RPMI7951 (cell line): Measurements from ENCODE around the gene CNRIP1. TPM values are rescaled to one million over a fixed set of nuclear protein-coding genes. Genes with fewer than 3 reads are reported as not detected.
A peak's percentile ranks its signal among the peaks of the same experiment; 100 is the strongest.
"Not testable (repeated sequence)": the region's sequence is repeated elsewhere in the genome, so short reads cannot be mapped to it uniquely, and the experiment has no call there.

Experiments used
- DNase-seq: peaks from one replicate; pipeline ENCODE4 v3.0.0-alpha.2; 2012; ENCODE audit warnings: low read depth
- total RNA-seq: library from RNA; depleted of rRNA; stranded (reverse); fragments of >200 nt; shearing (Covaris generic); gene quantifications from 2 replicates; pipeline ENCODE4 v1.2.3, GENCODE V29; 2014; rRNA removed

The CNRIP1 gene
- total RNA-seq, result 50.5 and 53.9 TPM in 2 replicates

- DNase-seq, result peak; percentile 84
Observed at GRCh38 chr2:68319398-68320117, at the start of gene CNRIP1. TSS of gene CNRIP1 (minus strand) at chr2:68319949. CDS start at chr2:68319400, 549 bp downstream.

- DNase-seq, result no peak
Observed at GRCh38 chr2:68369337-68369734, 49.6 kb upstream of the CNRIP1 start.

DNA sequence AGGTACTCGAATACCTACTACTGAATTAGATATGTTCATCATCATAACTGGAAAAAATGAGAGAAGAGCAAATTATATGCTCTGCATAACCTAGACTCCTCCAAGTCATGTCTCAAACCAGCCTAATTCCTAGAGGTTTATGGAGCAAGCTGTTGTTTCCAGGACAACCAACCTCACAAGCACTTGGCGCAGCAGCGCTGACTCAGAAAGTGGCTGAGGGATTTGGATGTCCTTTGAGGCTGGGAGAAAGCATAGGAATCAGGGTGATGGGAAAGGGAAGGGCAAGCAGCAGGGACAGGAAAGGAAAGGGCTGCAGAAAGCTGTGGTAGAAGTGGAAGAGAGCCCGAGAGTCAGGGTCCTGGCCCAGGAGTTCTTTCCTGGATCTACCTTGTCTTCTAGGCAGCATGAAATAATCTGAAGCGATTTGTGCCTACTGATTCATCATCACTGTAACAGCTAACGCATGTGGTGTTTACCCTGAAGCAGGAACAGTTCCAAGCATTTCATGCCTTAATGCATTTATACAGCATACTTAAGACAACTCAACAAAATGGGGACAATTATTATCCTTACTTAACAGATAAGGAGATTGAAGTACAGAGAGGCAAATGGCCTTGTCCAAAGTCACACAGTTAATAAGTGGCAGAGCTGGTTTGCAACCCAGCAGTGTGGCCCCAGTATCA, 49.0 kb upstream of the CNRIP1 start:
- DNase-seq, result peak; percentile 70

DNA sequence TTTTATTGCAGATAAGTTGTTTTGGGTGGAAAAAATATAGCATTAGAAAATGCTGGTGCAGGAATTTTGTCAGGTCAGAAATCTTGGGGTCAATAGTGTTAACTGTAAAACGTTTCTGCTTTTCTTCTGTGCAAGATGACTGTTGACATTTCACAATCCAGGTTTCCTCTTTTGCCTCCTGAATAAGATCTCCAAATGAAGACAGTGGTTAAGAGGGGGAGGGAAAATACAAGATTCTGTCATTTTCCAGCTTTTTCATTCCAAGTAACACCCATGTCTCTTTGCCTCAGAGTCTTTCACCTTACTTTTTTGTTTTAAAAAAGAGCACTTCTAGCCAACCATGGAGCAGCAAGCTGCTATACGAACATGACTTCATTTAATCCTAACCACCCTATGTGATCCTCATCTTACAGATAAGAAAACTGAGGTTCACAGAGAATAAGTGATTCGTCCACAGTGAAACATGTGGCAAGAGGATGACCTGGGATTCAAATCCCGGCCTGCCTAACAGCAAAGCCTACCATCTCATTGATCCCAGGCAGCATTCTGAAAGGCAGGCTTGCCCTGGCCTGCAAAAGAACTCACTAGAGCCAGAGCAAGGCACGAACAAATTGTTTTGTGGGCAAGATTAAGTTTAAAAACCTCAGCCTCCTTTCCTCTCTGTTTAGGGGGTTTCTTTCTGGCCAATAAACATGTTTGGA, 48.4 kb upstream of the CNRIP1 start:
- no peak for DNase-seq

- DNase-seq, result no peak
Observed at GRCh38 chr2:68366083-68366560, 46.4 kb upstream of the CNRIP1 start.

GRCh38 chr2:68365087-68365486, 45.3 kb upstream of the CNRIP1 start, which contains the start of gene PLEK:
TSS of gene PLEK (plus strand) at chr2:68365282. CDS start at chr2:68365352, 70 bp downstream.
- DNase-seq, result no peak

DNA sequence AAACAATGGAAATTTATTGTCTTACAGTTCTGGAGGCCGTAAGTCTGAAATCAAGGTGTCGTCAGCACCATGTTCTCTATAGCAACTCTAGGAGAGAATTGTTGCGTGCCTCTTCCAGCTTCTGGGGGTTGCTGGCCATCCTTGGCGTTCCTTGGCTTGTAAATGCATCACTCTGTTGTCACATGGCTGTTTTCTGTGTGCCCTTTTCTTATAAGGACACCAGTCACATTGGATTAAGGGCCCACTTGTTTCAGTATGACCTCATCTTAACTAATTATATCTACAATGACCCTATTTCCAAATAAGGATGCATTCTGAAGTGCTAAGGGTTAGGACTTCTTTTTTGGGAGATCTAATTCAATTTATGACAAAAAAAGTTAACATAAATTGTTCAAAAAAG, 44.0 kb upstream of the CNRIP1 start:
- DNase-seq, result no peak

- DNase-seq, result no peak
Observed at GRCh38 chr2:68362749-68363148, 43.0 kb upstream of the CNRIP1 start.

- peak; percentile 76 for DNase-seq
Observed at GRCh38 chr2:68362069-68362468, 42.3 kb upstream of the CNRIP1 start.

- DNase-seq, result no peak
Observed at GRCh38 chr2:68359889-68360288, 40.1 kb upstream of the CNRIP1 start.

GRCh38 chr2:68357605-68358337, 38.0 kb upstream of the CNRIP1 start:
- DNase-seq, result peak; percentile 67

DNA sequence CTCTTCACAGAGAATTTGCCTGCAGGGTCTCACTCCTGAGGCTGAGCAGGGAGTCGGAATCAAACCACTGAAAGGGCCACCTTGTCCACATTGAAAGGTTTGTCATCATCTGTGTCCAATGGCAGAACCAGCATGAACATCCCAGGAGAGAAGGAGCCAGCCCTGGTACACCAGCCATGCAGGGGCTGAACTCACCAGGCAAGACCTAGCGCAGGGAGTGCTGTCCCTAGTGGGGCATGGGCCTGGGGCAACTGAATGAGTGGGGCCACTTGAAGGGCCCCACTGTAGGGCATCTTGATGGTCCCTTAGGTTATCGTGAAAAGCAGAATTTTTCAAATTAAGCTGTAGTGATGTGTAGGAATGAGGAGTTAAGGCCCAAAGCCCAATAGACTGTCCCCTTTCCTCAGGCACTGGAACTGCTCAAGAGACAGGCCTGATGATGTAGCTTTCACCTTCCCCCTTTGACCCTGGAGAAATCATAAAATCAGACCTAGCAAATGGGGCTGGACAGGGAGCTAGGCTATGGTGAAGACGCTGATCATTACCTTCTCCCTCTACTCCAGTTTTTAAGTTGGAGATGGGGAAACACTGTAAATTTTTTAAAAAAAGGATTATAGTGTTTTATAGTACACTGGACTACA, 37.0 kb upstream of the CNRIP1 start:
- DNase-seq, result no peak

DNA sequence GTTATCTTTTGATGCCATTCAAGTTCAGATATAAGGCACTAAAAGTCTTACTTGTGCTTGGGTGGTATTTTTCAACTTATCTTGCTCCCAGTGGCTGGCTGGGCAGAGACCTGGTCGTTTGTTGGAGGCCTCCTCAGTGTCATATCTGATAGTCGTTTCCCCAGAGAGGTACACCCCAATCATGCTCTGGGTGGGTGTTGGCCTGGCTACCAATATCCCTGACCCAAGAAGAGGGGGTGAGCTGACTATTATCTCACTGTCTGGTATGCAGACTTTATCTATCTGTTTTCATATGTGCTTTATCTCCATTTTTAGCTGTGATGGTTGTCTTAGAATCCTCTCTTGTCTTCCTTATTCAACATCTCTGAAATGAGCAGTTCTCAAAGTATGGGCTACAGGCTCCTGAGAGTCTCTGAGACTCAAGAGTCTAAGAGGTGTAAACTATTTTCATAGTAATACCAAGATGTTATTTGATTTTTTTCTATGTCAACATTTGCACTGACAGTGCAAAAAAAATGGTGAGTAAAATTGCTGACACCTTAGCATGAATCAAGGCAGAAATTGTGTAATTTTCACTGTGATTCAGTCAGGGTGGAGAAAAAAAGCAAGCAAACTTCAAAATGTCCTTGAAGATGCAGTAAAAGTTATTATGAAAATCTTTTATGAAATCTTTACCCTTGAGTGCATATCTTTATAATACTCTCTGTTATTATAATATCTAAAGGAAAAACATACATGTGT, 33.1 kb upstream of the CNRIP1 start:
- DNase-seq, result no peak

DNA sequence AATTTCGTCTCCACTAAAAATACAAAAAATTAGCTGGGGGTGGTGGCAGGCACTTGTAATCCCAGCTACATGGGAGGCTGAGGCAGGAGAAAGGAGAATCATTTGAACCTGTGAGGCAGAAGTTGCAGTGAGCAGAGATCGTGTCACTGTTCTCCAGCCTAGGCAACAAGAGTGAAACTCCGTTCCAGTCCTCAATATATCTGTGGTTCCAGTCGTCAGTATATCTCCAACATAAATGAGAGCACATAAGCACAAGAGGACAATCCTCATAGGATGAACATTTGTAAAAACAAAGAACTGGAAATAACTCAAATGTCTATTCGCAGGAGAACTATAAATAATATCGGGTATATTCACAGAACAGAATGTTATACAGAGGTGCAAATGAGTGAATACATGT, 32.2 kb upstream of the CNRIP1 start:
- DNase-seq, result no peak

- DNase-seq, result not testable (repeated sequence)
Observed at GRCh38 chr2:68349091-68349490, 29.3 kb upstream of the CNRIP1 start.

GRCh38 chr2:68345129-68345875, 25.6 kb upstream of the CNRIP1 start:
- no peak for DNase-seq

- peak; percentile 44 for DNase-seq
Observed at GRCh38 chr2:68344031-68344430, 24.3 kb upstream of the CNRIP1 start.

DNA sequence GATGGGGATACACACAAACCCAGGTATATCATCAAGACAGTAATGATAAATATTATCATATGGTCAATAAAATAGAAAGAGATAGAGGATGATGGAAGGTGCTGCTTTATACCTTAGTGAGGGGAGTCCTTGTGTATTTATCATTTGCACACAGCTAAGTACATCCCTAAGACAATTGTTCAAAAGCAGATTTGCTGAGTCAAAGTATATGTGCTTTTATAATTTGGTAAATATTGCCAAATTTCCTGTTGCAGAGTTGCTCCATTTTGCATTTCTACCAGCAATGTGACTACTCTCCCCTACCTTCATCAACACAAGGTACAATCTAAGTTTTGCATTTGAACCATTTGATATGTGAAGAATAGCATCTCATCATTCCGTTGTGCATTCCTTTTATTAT, 22.7 kb upstream of the CNRIP1 start:
- no peak for DNase-seq

DNA sequence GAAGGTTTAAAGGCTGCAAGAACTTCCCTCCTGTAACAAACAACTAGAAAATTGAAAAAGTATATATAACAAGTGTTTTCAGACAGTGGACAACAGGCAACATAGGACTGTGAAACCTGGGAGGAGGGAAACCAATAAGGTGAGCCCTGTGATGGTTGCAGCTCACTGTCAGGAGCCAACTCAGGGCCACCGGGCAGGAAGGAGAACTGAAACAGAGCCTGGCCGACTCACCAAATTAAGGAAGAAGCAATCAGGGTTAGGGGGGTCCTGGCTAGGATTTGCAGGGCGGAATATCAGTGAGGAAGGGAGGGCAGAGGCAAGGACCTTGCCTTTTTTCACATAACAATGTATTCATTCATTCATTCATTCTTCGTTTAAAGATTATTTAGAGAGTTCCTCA, 21.8 kb upstream of the CNRIP1 start:
- no peak for DNase-seq

GRCh38 chr2:68341062-68341329, 21.2 kb upstream of the CNRIP1 start:
- DNase-seq, result no peak
